22Rv1 (cell line): Measurements from ENCODE around the gene MPI.

Source experiments
- CTCF ChIP-seq: fragments of 450-650 bp; IDR thresholded peaks from 2 replicates; pipeline ENCODE4 v1.5.1; 2017; ENCODE audit warnings: mild to moderate bottlenecking
- ZFX ChIP-seq: fragments of 450-650 bp; IDR thresholded peaks from 2 replicates; pipeline ENCODE4 v1.6.1; 2017; ENCODE audit warnings: antibody characterized with exemption, borderline replicate concordance

- TF ChIP-seq CTCF (no peak), ZFX (no peak)
These were observed 42.4 kb upstream of the MPI start for GRCh38 chr15:74847432-74847831.
